Vagina (tissue), 2 donors: ENCODE data around the gene LACRT. TPM values are rescaled to one million over a fixed set of nuclear protein-coding genes. Genes with fewer than 3 reads are reported as not detected.

Source experiments
- DNase-seq, 2 donors: peaks; one replicate each; pipeline ENCODE4 v3.0.0-alpha.2; 2017; ENCODE audit errors: extremely low spot score in 2 of 2
- H3K27ac ChIP-seq: fragments of 200-600 bp; sonication (generic); one replicate; pipeline ENCODE4 v1.5.1; 2019
- H3K27me3 ChIP-seq: fragments of 200-600 bp; sonication (generic); one replicate; pipeline ENCODE4 v1.5.1; 2019
- H3K36me3 ChIP-seq, 2 donors: fragments of 200-600 bp; sonication (generic); one replicate each; pipeline ENCODE4 v1.5.1; 2017 to 2019
- H3K4me1 ChIP-seq: fragments of 200-600 bp; sonication (generic); one replicate; pipeline ENCODE4 v1.5.1; 2019
- H3K4me3 ChIP-seq, 2 donors: fragments of 200-600 bp; sonication (generic); 1 replicate in 1 of 2; 2 replicates in 1 of 2; pipeline ENCODE4 v1.5.1; 2016 to 2019
- H3K9me3 ChIP-seq: fragments of 200-600 bp; sonication (generic); one replicate; pipeline ENCODE4 v1.5.1; 2019
- CTCF ChIP-seq, 3 experiments: fragments of 450-650 bp in 2 of 3; fragments of 200-600 bp in 1 of 3; sonication (generic) in 1 of 3; IDR thresholded peaks; one replicate each; pipeline ENCODE4 v1.5.1; 2017 to 2019; ENCODE audit warnings: antibody characterized with exemption in 3 of 3, mild to moderate bottlenecking in 2 of 3, moderate library complexity in 2 of 3
- POLR2A ChIP-seq, 2 donors: fragments of 450-650 bp; IDR thresholded peaks; one replicate each; pipeline ENCODE4 v1.6.1; 2017; ENCODE audit warnings: antibody characterized with exemption in 2 of 2, mild to moderate bottlenecking in 2 of 2, moderate library complexity in 2 of 2
- POLR2AphosphoS5 ChIP-seq, 2 donors: sonication (generic); formaldehyde crosslinking; IDR thresholded peaks; one replicate each; pipeline ENCODE4 v1.9.0; 2017; ENCODE audit warnings: antibody characterized with exemption in 2 of 2, mild to moderate bottlenecking in 2 of 2, low read depth in 1 of 2; ENCODE audit not compliant: insufficient read depth in 1 of 2
- intact Hi-C: fragments of 100-400 bp; cut with DNase I; formaldehyde crosslinking; loops from one replicate; pipeline ENCODE4 v1.15.1; 2023
- total RNA-seq: library from RNA; depleted of rRNA; stranded (reverse); fragments of >200 nt; gene quantifications from one replicate; pipeline ENCODE4 v1.2.3, GENCODE V29; 2016

LACRT gene
- total RNA-seq, 1 donor from 2014 or later: not detected

- Histone ChIP-seq H3K27ac (no peak overlapping the region), H3K27me3 (no peaks in the 10 kb centered on the region), H3K36me3 (no peaks in the 10 kb centered on the region), H3K4me1 (no peaks in the 10 kb centered on the region), H3K4me3 (no peak overlapping the region), H3K9me3 (no peaks in the 10 kb centered on the region)
- intact Hi-C loops: no loop called here
- no peak for DNase-seq
- TF ChIP-seq POLR2A (IDR thresholded peaks at IDR 0.05) (no peak), POLR2AphosphoS5 (IDR thresholded peaks at IDR 0.05; ENCODE audit: insufficient read depth in 1 of 2, low read depth in 1 of 2) (no peak), CTCF (IDR thresholded peaks at IDR 0.05) (no peak)
These were observed 12.1 kb downstream of the LACRT start for GRCh38 chr12:54622463-54623183.

GRCh38 chr12:54616933-54617680 lies 17.6 kb downstream of the LACRT start:
- Histone ChIP-seq H3K4me3 (no peak overlapping the region), H3K27ac (no peak overlapping the region), H3K4me1 (no peaks in the 10 kb centered on the region), H3K27me3 (no peaks in the 10 kb centered on the region), H3K9me3 (no peaks in the 10 kb centered on the region), H3K36me3 (no peaks in the 10 kb centered on the region)
- TF ChIP-seq POLR2A (IDR thresholded peaks at IDR 0.05): no peak
- TF ChIP-seq POLR2AphosphoS5 (IDR thresholded peaks at IDR 0.05; ENCODE audit: insufficient read depth in 1 of 2, low read depth in 1 of 2): no peak
- no peak for TF ChIP-seq CTCF (IDR thresholded peaks at IDR 0.05)
- no peak for DNase-seq
- intact Hi-C loops: no loop called here

GRCh38 chr12:54612225-54612750 lies 22.4 kb downstream of the LACRT start:
- Histone ChIP-seq H3K27ac (no peak overlapping the region), H3K4me1 (no peaks in the 10 kb centered on the region), H3K36me3 (no peaks in the 10 kb centered on the region), H3K27me3 (no peaks in the 10 kb centered on the region), H3K4me3 (no peak overlapping the region), H3K9me3 (no peaks in the 10 kb centered on the region)
- intact Hi-C loops: no loop called here
- DNase-seq: no peak
- TF ChIP-seq POLR2AphosphoS5 (IDR thresholded peaks at IDR 0.05; ENCODE audit: insufficient read depth in 1 of 2, low read depth in 1 of 2) (no peak), CTCF (IDR thresholded peaks at IDR 0.05) (no peak), POLR2A (IDR thresholded peaks at IDR 0.05) (no peak)

- Histone ChIP-seq H3K4me1 (no peaks in the 10 kb centered on the region), H3K4me3 (no peak overlapping the region), H3K27me3 (no peaks in the 10 kb centered on the region), H3K36me3 (no peaks in the 10 kb centered on the region), H3K27ac (no peak overlapping the region), H3K9me3 (no peaks in the 10 kb centered on the region)
- intact Hi-C loops: no loop called here
- no peak for DNase-seq
- TF ChIP-seq POLR2A (IDR thresholded peaks at IDR 0.05): no peak
- no peak for TF ChIP-seq POLR2AphosphoS5 (IDR thresholded peaks at IDR 0.05; ENCODE audit: insufficient read depth in 1 of 2, low read depth in 1 of 2)
- TF ChIP-seq CTCF (IDR thresholded peaks at IDR 0.05): no peak
These were observed 23.0 kb downstream of the LACRT start for GRCh38 chr12:54611715-54612149.
